Rectal smooth muscle tissue (tissue), 1 donor: ENCODE measurements around the gene GCGR.
A peak's percentile ranks its signal among the peaks of the same experiment; 100 is the strongest.

Source experiments
- H3K27ac ChIP-seq: one replicate; pipeline ENCODE4 v1.7.0; 2013; ENCODE audit warnings: low read depth, low read length, inconsistent platforms
- H3K27me3 ChIP-seq: one replicate; pipeline ENCODE4 v1.7.0; 2013; ENCODE audit warnings: low read length; ENCODE audit not compliant: control insufficient read depth, insufficient read depth
- H3K36me3 ChIP-seq: one replicate; pipeline ENCODE4 v1.7.0; 2013; ENCODE audit warnings: low read length; ENCODE audit not compliant: control insufficient read depth, insufficient read depth
- H3K4me1 ChIP-seq: one replicate; pipeline ENCODE4 v1.7.0; 2013; ENCODE audit warnings: low read length; ENCODE audit not compliant: control insufficient read depth, insufficient read depth
- H3K4me3 ChIP-seq: one replicate; pipeline ENCODE4 v1.7.0; 2013; ENCODE audit warnings: low read length
- H3K9ac ChIP-seq: one replicate; pipeline ENCODE4 v1.7.0; 2013; ENCODE audit warnings: low read length

The GCGR gene

GRCh38 chr17:81814748-81815645 lies 11.0 kb downstream of the GCGR start:
- Histone ChIP-seq H3K9ac (no peak overlapping the region), H3K4me1 (no peaks in the 10 kb centered on the region), H3K27ac (no peak overlapping the region), H3K4me3 (no peak overlapping the region), H3K27me3 (peaks cover 8% of the 10 kb centered on the region), H3K36me3 (no peaks in the 10 kb centered on the region)

GRCh38 chr17:81815646-81815986 lies 11.7 kb downstream of the GCGR start:
- H3K36me3 ChIP-seq: no peaks in the 10 kb centered on the region
- no peak overlapping the region for H3K4me3 ChIP-seq
- H3K27ac ChIP-seq: no peak overlapping the region
- no peaks in the 10 kb centered on the region for H3K4me1 ChIP-seq
- no peak overlapping the region for H3K9ac ChIP-seq
- H3K27me3 ChIP-seq: peaks cover 5% of the 10 kb centered on the region

GRCh38 chr17:81817758-81818147 lies 13.8 kb downstream of the GCGR start:
- Histone ChIP-seq H3K27me3 (no peaks in the 10 kb centered on the region), H3K4me1 (peaks cover 8% of the 10 kb centered on the region), H3K36me3 (no peaks in the 10 kb centered on the region), H3K4me3 (no peak overlapping the region), H3K9ac (no peak overlapping the region), H3K27ac (no peak overlapping the region)

- no peaks in the 10 kb centered on the region for H3K36me3 ChIP-seq
- no peak overlapping the region for H3K9ac ChIP-seq
- no peaks in the 10 kb centered on the region for H3K27me3 ChIP-seq
- peaks cover 8% of the 10 kb centered on the region for H3K4me1 ChIP-seq
- H3K27ac ChIP-seq: no peak overlapping the region
- no peak overlapping the region for H3K4me3 ChIP-seq
Observed at GRCh38 chr17:81819708-81820107, 15.8 kb downstream of the GCGR start.

- Histone ChIP-seq H3K4me1 (peaks cover 8% of the 10 kb centered on the region), H3K9ac (no peak overlapping the region), H3K27ac (peak overlapping the region; percentile 52), H3K36me3 (no peaks in the 10 kb centered on the region), H3K4me3 (no peak overlapping the region), H3K27me3 (no peaks in the 10 kb centered on the region)
Observed at GRCh38 chr17:81821147-81821546, 17.2 kb downstream of the GCGR start.

GRCh38 chr17:81821603-81822311 lies 17.8 kb downstream of the GCGR start:
- peaks cover 8% of the 10 kb centered on the region for H3K4me1 ChIP-seq
- peak overlapping the region; percentile 27 for H3K4me3 ChIP-seq
- peak overlapping the region; percentile 86 for H3K27ac ChIP-seq
- H3K9ac ChIP-seq: peak overlapping the region; percentile 56
- no peaks in the 10 kb centered on the region for H3K27me3 ChIP-seq
- H3K36me3 ChIP-seq: no peaks in the 10 kb centered on the region

- Histone ChIP-seq H3K36me3 (no peaks in the 10 kb centered on the region), H3K9ac (peak overlapping the region; percentile 56), H3K4me3 (peak overlapping the region; percentile 27), H3K4me1 (peaks cover 8% of the 10 kb centered on the region), H3K27ac (peak overlapping the region; percentile 86), H3K27me3 (no peaks in the 10 kb centered on the region)
Observed at GRCh38 chr17:81822312-81822637, 18.3 kb downstream of the GCGR start.

GRCh38 chr17:81822996-81823819 lies 19.3 kb downstream of the GCGR start:
- H3K27ac ChIP-seq: no peak overlapping the region
- no peaks in the 10 kb centered on the region for H3K27me3 ChIP-seq
- H3K4me1 ChIP-seq: peaks cover 8% of the 10 kb centered on the region
- no peak overlapping the region for H3K9ac ChIP-seq
- no peak overlapping the region for H3K4me3 ChIP-seq
- no peaks in the 10 kb centered on the region for H3K36me3 ChIP-seq

GRCh38 chr17:81823820-81824550 lies 20.0 kb downstream of the GCGR start:
- Histone ChIP-seq H3K27me3 (no peaks in the 10 kb centered on the region), H3K27ac (no peak overlapping the region), H3K9ac (no peak overlapping the region), H3K4me1 (peaks cover 8% of the 10 kb centered on the region), H3K4me3 (no peak overlapping the region), H3K36me3 (no peaks in the 10 kb centered on the region)

GRCh38 chr17:81824595-81824994 lies 20.6 kb downstream of the GCGR start:
- Histone ChIP-seq H3K36me3 (no peaks in the 10 kb centered on the region), H3K9ac (no peak overlapping the region), H3K4me1 (peaks cover 8% of the 10 kb centered on the region), H3K4me3 (no peak overlapping the region), H3K27me3 (no peaks in the 10 kb centered on the region), H3K27ac (no peak overlapping the region)

- no peak overlapping the region for H3K9ac ChIP-seq
- no peak overlapping the region for H3K4me3 ChIP-seq
- no peak overlapping the region for H3K27ac ChIP-seq
- no peaks in the 10 kb centered on the region for H3K27me3 ChIP-seq
- peaks cover 8% of the 10 kb centered on the region for H3K4me1 ChIP-seq
- H3K36me3 ChIP-seq: no peaks in the 10 kb centered on the region
Observed at GRCh38 chr17:81825841-81826466, 22.0 kb downstream of the GCGR start.
